HG03196 (cell line): ENCODE measurements around the gene MACIR.
"Not testable (repeated sequence)": the region's sequence is repeated elsewhere in the genome, so short reads cannot be mapped to it uniquely, and the experiment has no call there.

Experiments
- ATAC-seq: cut with Tn5 transposase; IDR thresholded peaks from one replicate; pipeline ENCODE4 v1.9.1; 2021; ENCODE audit not compliant: unreplicated experiment

Gene MACIR

GRCh38 chr5:103258368-103258956 is at the start of gene MACIR:
Gene MACIR, plus strand, starts transcription at chr5:103258763. Its CDS starts 17,157 bp downstream, at chr5:103275920.
- peak; percentile 88 for ATAC-seq

- ATAC-seq: no peak
Measured at GRCh38 chr5:103209065-103209464, 49.5 kb upstream of the MACIR start.

- no peak for ATAC-seq
Measured at GRCh38 chr5:103210952-103211351, 47.6 kb upstream of the MACIR start.

GRCh38 chr5:103211576-103212561 is 46.7 kb upstream of the MACIR start:
- peak; percentile 62 for ATAC-seq

GRCh38 chr5:103216137-103216536 is 42.4 kb upstream of the MACIR start:
- ATAC-seq: no peak

GRCh38 chr5:103216697-103217096 is 41.9 kb upstream of the MACIR start:
- ATAC-seq: no peak

GRCh38 chr5:103217101-103217500 is 41.5 kb upstream of the MACIR start:
- no peak for ATAC-seq

- ATAC-seq: no peak
Measured at GRCh38 chr5:103218164-103218563, 40.4 kb upstream of the MACIR start.

GRCh38 chr5:103219074-103219473 is 39.5 kb upstream of the MACIR start:
- not testable (repeated sequence) for ATAC-seq

GRCh38 chr5:103223031-103223955 is 35.3 kb upstream of the MACIR start:
- ATAC-seq: no peak

- peak; percentile 92 for ATAC-seq
Measured at GRCh38 chr5:103224118-103224893, 34.3 kb upstream of the MACIR start.

- ATAC-seq: no peak
Measured at GRCh38 chr5:103224894-103225246, 33.7 kb upstream of the MACIR start.

- no peak for ATAC-seq
Measured at GRCh38 chr5:103228061-103228460, 30.5 kb upstream of the MACIR start.

GRCh38 chr5:103228588-103228987 is 30.0 kb upstream of the MACIR start:
- ATAC-seq: no peak

GRCh38 chr5:103232393-103232999 is 26.1 kb upstream of the MACIR start:
- ATAC-seq: peak; percentile 81

- ATAC-seq: no peak
Measured at GRCh38 chr5:103234239-103234975, 24.2 kb upstream of the MACIR start.

GRCh38 chr5:103235891-103236290 is 22.7 kb upstream of the MACIR start:
- ATAC-seq: no peak

GRCh38 chr5:103237778-103238177 is 20.8 kb upstream of the MACIR start:
- ATAC-seq: no peak

GRCh38 chr5:103243665-103244064 is 14.9 kb upstream of the MACIR start:
- no peak for ATAC-seq
